Measurements from ENCODE around the gene LDB2. TPM values are rescaled to one million over a fixed set of nuclear protein-coding genes. Genes with fewer than 3 reads are reported as not detected.
"Not testable (repeated sequence)": the region's sequence is repeated elsewhere in the genome, so short reads cannot be mapped to it uniquely, and the experiment has no call there.

The LDB2 gene
- total RNA-seq, 2 experiments from 2014 or later: not detected

- H3K4me3 Mint-ChIP-seq: no peak overlapping the region
- POLR2A ChIA-PET: no interaction called here
- H3K27ac Mint-ChIP-seq: no peak overlapping the region
- DNase-seq: no peak
- H3K36me3 Mint-ChIP-seq: no peaks in the 10 kb centered on the region
- no peaks in the 10 kb centered on the region for H3K27me3 Mint-ChIP-seq
- intact Hi-C loops (cut with micrococcal nuclease): no loop called here
- H3K9me3 Mint-ChIP-seq: no peaks in the 10 kb centered on the region
- no peaks in the 10 kb centered on the region for H3K4me1 Mint-ChIP-seq (ENCODE audit: low read depth)
- CTCF ChIA-PET: no interaction called here
Observed at GRCh38 chr4:16524911-16525554, 373.4 kb downstream of the LDB2 start.

- H3K27ac Mint-ChIP-seq: no peak overlapping the region
- no peaks in the 10 kb centered on the region for H3K9me3 Mint-ChIP-seq
- H3K4me3 Mint-ChIP-seq: no peak overlapping the region
- CTCF ChIA-PET: no interaction called here
- H3K4me1 Mint-ChIP-seq (ENCODE audit: low read depth): no peaks in the 10 kb centered on the region
- DNase-seq: no peak
- no peaks in the 10 kb centered on the region for H3K36me3 Mint-ChIP-seq
- intact Hi-C loops (cut with micrococcal nuclease): no loop called here
- no peaks in the 10 kb centered on the region for H3K27me3 Mint-ChIP-seq
- POLR2A ChIA-PET: no interaction called here
Observed at GRCh38 chr4:16524406-16524805, 374.0 kb downstream of the LDB2 start.

- H3K4me3 Mint-ChIP-seq; POLR2A ChIA-PET; H3K4me1 Mint-ChIP-seq (ENCODE audit: low read depth); DNase-seq; H3K27ac Mint-ChIP-seq; H3K9me3 Mint-ChIP-seq; H3K27me3 Mint-ChIP-seq; CTCF ChIA-PET; intact Hi-C loops (cut with micrococcal nuclease); H3K36me3 Mint-ChIP-seq: not testable (repeated sequence)
Observed at GRCh38 chr4:16523526-16523925, 374.9 kb downstream of the LDB2 start.

GRCh38 chr4:16521156-16521915, 377.1 kb downstream of the LDB2 start:
- ChIA-PET POLR2A (no interaction called here), CTCF (no interaction called here)
- Mint-ChIP-seq H3K9me3 (no peaks in the 10 kb centered on the region), H3K4me1 (ENCODE audit: low read depth) (no peaks in the 10 kb centered on the region), H3K27ac (no peak overlapping the region), H3K27me3 (no peaks in the 10 kb centered on the region), H3K4me3 (no peak overlapping the region), H3K36me3 (no peaks in the 10 kb centered on the region)
- no peak for DNase-seq
- intact Hi-C loops (cut with micrococcal nuclease): no loop called here

- Mint-ChIP-seq H3K4me3 (no peak overlapping the region), H3K4me1 (ENCODE audit: low read depth) (no peaks in the 10 kb centered on the region), H3K27ac (no peak overlapping the region), H3K36me3 (no peaks in the 10 kb centered on the region), H3K9me3 (peaks cover 2% of the 10 kb centered on the region), H3K27me3 (no peaks in the 10 kb centered on the region)
- CTCF ChIA-PET: no interaction called here
- DNase-seq: no peak
- intact Hi-C loops (cut with micrococcal nuclease): no loop called here
- POLR2A ChIA-PET: no interaction called here
Observed at GRCh38 chr4:16516796-16517439, 381.5 kb downstream of the LDB2 start.

GRCh38 chr4:16513876-16514275, 384.6 kb downstream of the LDB2 start:
- ChIA-PET POLR2A (no interaction called here), CTCF (no interaction called here)
- Mint-ChIP-seq H3K36me3 (no peaks in the 10 kb centered on the region), H3K27me3 (no peaks in the 10 kb centered on the region), H3K4me3 (no peak overlapping the region), H3K9me3 (peaks cover 6% of the 10 kb centered on the region), H3K4me1 (ENCODE audit: low read depth) (no peaks in the 10 kb centered on the region), H3K27ac (no peak overlapping the region)
- intact Hi-C loops (cut with micrococcal nuclease): no loop called here
- DNase-seq: no peak

- ChIA-PET POLR2A (no interaction called here), CTCF (no interaction called here)
- intact Hi-C loops (cut with micrococcal nuclease): no loop called here
- DNase-seq: no peak
- no peaks in the 10 kb centered on the region for H3K4me1 Mint-ChIP-seq (ENCODE audit: low read depth)
- H3K27ac Mint-ChIP-seq: no peak overlapping the region
- peaks cover 10% of the 10 kb centered on the region for H3K9me3 Mint-ChIP-seq
- no peaks in the 10 kb centered on the region for H3K27me3 Mint-ChIP-seq
- H3K4me3 Mint-ChIP-seq: no peak overlapping the region
- no peaks in the 10 kb centered on the region for H3K36me3 Mint-ChIP-seq
Observed at GRCh38 chr4:16508968-16509367, 389.5 kb downstream of the LDB2 start.

- no peak for DNase-seq
- POLR2A ChIA-PET: no interaction called here
- no peak overlapping the region for H3K27ac Mint-ChIP-seq
- H3K27me3 Mint-ChIP-seq: no peaks in the 10 kb centered on the region
- no peaks in the 10 kb centered on the region for H3K36me3 Mint-ChIP-seq
- peaks cover 14% of the 10 kb centered on the region for H3K9me3 Mint-ChIP-seq
- CTCF ChIA-PET: no interaction called here
- H3K4me3 Mint-ChIP-seq: no peak overlapping the region
- intact Hi-C loops (cut with micrococcal nuclease): no loop called here
- no peaks in the 10 kb centered on the region for H3K4me1 Mint-ChIP-seq (ENCODE audit: low read depth)
Observed at GRCh38 chr4:16505726-16506125, 392.7 kb downstream of the LDB2 start.

- intact Hi-C loops (cut with micrococcal nuclease): no loop called here
- no peak for DNase-seq
- no peaks in the 10 kb centered on the region for H3K4me1 Mint-ChIP-seq (ENCODE audit: low read depth)
- ChIA-PET CTCF (no interaction called here), POLR2A (no interaction called here)
- H3K4me3 Mint-ChIP-seq: no peak overlapping the region
- H3K27me3 Mint-ChIP-seq: no peaks in the 10 kb centered on the region
- no peak overlapping the region for H3K27ac Mint-ChIP-seq
- peaks cover 14% of the 10 kb centered on the region for H3K9me3 Mint-ChIP-seq
- no peaks in the 10 kb centered on the region for H3K36me3 Mint-ChIP-seq
Observed at GRCh38 chr4:16505267-16505666, 393.2 kb downstream of the LDB2 start.

GRCh38 chr4:16503421-16504100, 394.9 kb downstream of the LDB2 start:
- no peak overlapping the region for H3K27ac Mint-ChIP-seq
- no peak overlapping the region for H3K4me3 Mint-ChIP-seq
- H3K27me3 Mint-ChIP-seq: no peaks in the 10 kb centered on the region
- H3K4me1 Mint-ChIP-seq (ENCODE audit: low read depth): no peaks in the 10 kb centered on the region
- ChIA-PET CTCF (no interaction called here), POLR2A (no interaction called here)
- DNase-seq: no peak
- peaks cover 8% of the 10 kb centered on the region for H3K9me3 Mint-ChIP-seq
- intact Hi-C loops (cut with micrococcal nuclease): no loop called here
- no peaks in the 10 kb centered on the region for H3K36me3 Mint-ChIP-seq

GRCh38 chr4:16498978-16499377, 399.5 kb downstream of the LDB2 start:
- intact Hi-C loops (cut with micrococcal nuclease): no loop called here
- Mint-ChIP-seq H3K9me3 (peaks cover 3% of the 10 kb centered on the region), H3K4me1 (ENCODE audit: low read depth) (no peaks in the 10 kb centered on the region), H3K27ac (no peak overlapping the region), H3K36me3 (no peaks in the 10 kb centered on the region), H3K4me3 (no peak overlapping the region), H3K27me3 (no peaks in the 10 kb centered on the region)
- ChIA-PET CTCF (no interaction called here), POLR2A (no interaction called here)
- DNase-seq: no peak

- ChIA-PET POLR2A (no interaction called here), CTCF (no interaction called here)
- H3K9me3 Mint-ChIP-seq: no peaks in the 10 kb centered on the region
- no peaks in the 10 kb centered on the region for H3K4me1 Mint-ChIP-seq (ENCODE audit: low read depth)
- DNase-seq: no peak
- intact Hi-C loops (cut with micrococcal nuclease): no loop called here
- no peak overlapping the region for H3K27ac Mint-ChIP-seq
- no peaks in the 10 kb centered on the region for H3K36me3 Mint-ChIP-seq
- no peak overlapping the region for H3K4me3 Mint-ChIP-seq
- no peaks in the 10 kb centered on the region for H3K27me3 Mint-ChIP-seq
Observed at GRCh38 chr4:16496501-16496900, 401.9 kb downstream of the LDB2 start.

Measured in activated CD4-positive, alpha-beta memory T cell treated with anti-CD3 and anti-CD28 coated beads for 36 hours (primary cell).